ENCODE data around the gene MRPS14. TPM values are rescaled to one million over a fixed set of nuclear protein-coding genes. Genes with fewer than 3 reads are reported as not detected.
"Not testable (repeated sequence)": the region's sequence is repeated elsewhere in the genome, so short reads cannot be mapped to it uniquely, and the experiment has no call there.

MRPS14 gene
- total RNA-seq, 4 donors from 2014 or later: 12.0 to 21.5 (median 15.8) TPM

GRCh38 chr1:175037416-175037815 lies 14.2 kb upstream of the MRPS14 start:
- Histone ChIP-seq H3K9me3 (no peaks in the 10 kb centered on the region), H3K36me3 (no peaks in the 10 kb centered on the region), H3K4me3 (no peak overlapping the region), H3K27me3 (no peaks in the 10 kb centered on the region), H3K27ac (no peak overlapping the region), H3K4me1 (no peaks in the 10 kb centered on the region)
- no peak for DNase-seq
- TF ChIP-seq POLR2A (IDR thresholded peaks at IDR 0.05) (no peak), CTCF (IDR thresholded peaks at IDR 0.05) (no peak)

- no peaks in the 10 kb centered on the region for H3K9me3 ChIP-seq
Measured at GRCh38 chr1:175036476-175036875, 13.3 kb upstream of the MRPS14 start.

GRCh38 chr1:175035865-175036264 lies 12.6 kb upstream of the MRPS14 start:
- no peaks in the 10 kb centered on the region for H3K36me3 ChIP-seq
- no peak for DNase-seq
- H3K4me1 ChIP-seq: no peaks in the 10 kb centered on the region
- H3K4me3 ChIP-seq: no peak overlapping the region
- no peaks in the 10 kb centered on the region for H3K9me3 ChIP-seq
- H3K27me3 ChIP-seq: no peaks in the 10 kb centered on the region
- no peak overlapping the region for H3K27ac ChIP-seq
- TF ChIP-seq POLR2A (IDR thresholded peaks at IDR 0.05): no peak
- TF ChIP-seq CTCF (IDR thresholded peaks at IDR 0.05): no peak

More at GRCh38 chr1:175036476-175036875, 13.3 kb upstream of the MRPS14 start:
- TF ChIP-seq CTCF (IDR thresholded peaks at IDR 0.05): no peak
- TF ChIP-seq POLR2A (IDR thresholded peaks at IDR 0.05): no peak
- no peak overlapping the region for H3K27ac ChIP-seq
- H3K36me3 ChIP-seq: no peaks in the 10 kb centered on the region
- no peak overlapping the region for H3K4me3 ChIP-seq
- no peaks in the 10 kb centered on the region for H3K27me3 ChIP-seq
- DNase-seq: no peak
- H3K4me1 ChIP-seq: no peaks in the 10 kb centered on the region

GRCh38 chr1:175034775-175035174 lies 11.6 kb upstream of the MRPS14 start:
- DNase-seq: no peak
- no peaks in the 10 kb centered on the region for H3K4me1 ChIP-seq
- TF ChIP-seq POLR2A (IDR thresholded peaks at IDR 0.05) (no peak), CTCF (IDR thresholded peaks at IDR 0.05) (no peak)
- no peaks in the 10 kb centered on the region for H3K36me3 ChIP-seq
- no peak overlapping the region for H3K27ac ChIP-seq
- no peak overlapping the region for H3K4me3 ChIP-seq
- H3K9me3 ChIP-seq: no peaks in the 10 kb centered on the region
- H3K27me3 ChIP-seq: no peaks in the 10 kb centered on the region

- TF ChIP-seq POLR2A (IDR thresholded peaks at IDR 0.05) (no peak), CTCF (IDR thresholded peaks at IDR 0.05) (no peak)
- no peak overlapping the region for H3K27ac ChIP-seq
- no peaks in the 10 kb centered on the region for H3K36me3 ChIP-seq
- no peak overlapping the region for H3K4me3 ChIP-seq
- H3K9me3 ChIP-seq: no peaks in the 10 kb centered on the region
- H3K4me1 ChIP-seq: no peaks in the 10 kb centered on the region
- H3K27me3 ChIP-seq: no peaks in the 10 kb centered on the region
- no peak for DNase-seq
Measured at GRCh38 chr1:175033953-175034352, 10.7 kb upstream of the MRPS14 start.

GRCh38 chr1:175024773-175025172 lies 1.5 kb upstream of the MRPS14 start:
- H3K4me3 ChIP-seq: no peak overlapping the region
- H3K9me3 ChIP-seq: no peaks in the 10 kb centered on the region
- no peaks in the 10 kb centered on the region for H3K27me3 ChIP-seq
- H3K27ac ChIP-seq: no peak overlapping the region
- TF ChIP-seq POLR2A (IDR thresholded peaks at IDR 0.05): no peak
- no peak for TF ChIP-seq CTCF (IDR thresholded peaks at IDR 0.05)
- DNase-seq: no peak
- H3K4me1 ChIP-seq: peaks cover 0 to 13% (median 0%) of the 10 kb centered on the region in 4 donors
- H3K36me3 ChIP-seq: no peaks in the 10 kb centered on the region

- Histone ChIP-seq H3K4me1 (peaks cover 0 to 13% (median 0%) of the 10 kb centered on the region in 4 donors), H3K27ac (peak overlapping the region; percentile 77 to 86 (median 83)), H3K4me3 (peak overlapping the region; percentile 83 to 99 (median 94))
- not testable (repeated sequence) for H3K36me3 ChIP-seq, H3K27me3 ChIP-seq, DNase-seq, H3K9me3 ChIP-seq
Measured at GRCh38 chr1:175023922-175024242, 657 bp upstream of the MRPS14 start.
